ENCODE data around the gene RELL2. TPM values are rescaled to one million over a fixed set of nuclear protein-coding genes. Genes with fewer than 3 reads are reported as not detected.
"Not testable (repeated sequence)": the region's sequence is repeated elsewhere in the genome, so short reads cannot be mapped to it uniquely, and the experiment has no call there.

RELL2 gene
- total and polyA plus RNA-seq, 2 experiments from 2014 or later, result 2.1 to 2.8 TPM

GRCh38 chr5:141605523-141606277 lies 31.1 kb upstream of the RELL2 start:
- H2AFZ ChIP-seq, result 0 out of 2 replicates have a peak overlapping the region, but pooled peaks have one; percentile 27

DNA sequence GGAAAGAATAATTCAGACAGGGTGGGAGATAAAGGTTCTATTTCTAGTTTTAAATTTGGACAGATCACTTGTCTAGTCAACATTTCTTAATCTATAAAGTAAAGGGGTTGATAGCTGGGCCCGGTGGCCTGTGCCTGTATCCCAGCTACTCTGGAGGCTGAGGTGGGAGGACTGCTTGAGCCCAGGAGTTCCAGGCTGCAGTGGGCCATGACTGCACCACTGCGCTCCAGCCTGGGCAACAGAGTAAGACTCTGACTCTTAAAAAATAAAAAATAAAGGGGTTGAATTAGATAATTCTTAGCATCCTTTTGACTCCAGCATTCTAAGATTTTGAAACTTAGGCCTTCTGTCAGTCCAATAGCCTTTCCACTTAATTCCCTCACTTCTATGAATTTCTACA lies 28.8 kb upstream of the RELL2 start:
- no peak for DNase-seq
- Histone ChIP-seq H3F3A (ENCODE audit: insufficient read depth) (peaks cover 24% of the 10 kb centered on the region), H3K9me3 (ENCODE audit: low read depth) (no peaks in the 10 kb centered on the region), H3K4me1 (ENCODE audit: insufficient read depth) (peaks cover 20% of the 10 kb centered on the region), H3K27me3 (replicated peaks; ENCODE audit: insufficient read depth) (no peaks in the 10 kb centered on the region), H2AFZ (no peak overlapping the region), H3K36me3 (ENCODE audit: low read depth) (no peaks in the 10 kb centered on the region), H3K9ac (no peak overlapping the region), H4K20me1 (ENCODE audit: insufficient read depth) (no peaks in the 10 kb centered on the region), H3K4me3 (no peak overlapping the region), H3K9me2 (ENCODE audit: insufficient read depth) (no peaks in the 10 kb centered on the region), H3K27ac (no peak overlapping the region), H3K4me2 (ENCODE audit: unreplicated experiment) (no peak overlapping the region), H3K79me2 (ENCODE audit: insufficient read depth) (peaks cover 96% of the 10 kb centered on the region)
- TF ChIP-seq EZH2phosphoT487 (IDR thresholded peaks at IDR 0.05; ENCODE audit: insufficient read depth, low read depth) (no peak), EZH2 (IDR thresholded peaks at IDR 0.05; ENCODE audit: insufficient read depth, poor library complexity, severe bottlenecking) (no peak)
- in situ Hi-C loops (cut with MboI), result no loop called here
- WGBS, 2 experiments (ENCODE audit: low coverage in 1 of 2, low lambda C conversion rate in 2 of 2, missing lambda C conversion rate in 2 of 2), result 97 to 98% methylated on average over 2 of the region's 2 CpGs

More at GRCh38 chr5:141605523-141606277, 31.1 kb upstream of the RELL2 start:
- DNase-seq, result no peak
- no peaks in the 10 kb centered on the region for H4K20me1 ChIP-seq (ENCODE audit: insufficient read depth)
- no peaks in the 10 kb centered on the region for H3K9me3 ChIP-seq (ENCODE audit: low read depth)
- TF ChIP-seq EZH2phosphoT487 (IDR thresholded peaks at IDR 0.05; ENCODE audit: insufficient read depth, low read depth) (no peak), EZH2 (IDR thresholded peaks at IDR 0.05; ENCODE audit: insufficient read depth, poor library complexity, severe bottlenecking) (no peak)
- no peaks in the 10 kb centered on the region for H3K27me3 ChIP-seq (replicated peaks; ENCODE audit: insufficient read depth)
- H3F3A ChIP-seq (ENCODE audit: insufficient read depth), result peaks cover 29% of the 10 kb centered on the region
- no peaks in the 10 kb centered on the region for H3K9me2 ChIP-seq (ENCODE audit: insufficient read depth)
- H3K79me2 ChIP-seq (ENCODE audit: insufficient read depth), result peaks cover 96% of the 10 kb centered on the region
- H3K36me3 ChIP-seq (ENCODE audit: low read depth), result no peaks in the 10 kb centered on the region
- peak overlapping the region; percentile 97 for H3K4me2 ChIP-seq (ENCODE audit: unreplicated experiment)
- H3K4me3 ChIP-seq, result no peak overlapping the region
- in situ Hi-C loops (cut with MboI), result no loop called here
- WGBS, 2 experiments (ENCODE audit: low coverage in 1 of 2, low lambda C conversion rate in 2 of 2, missing lambda C conversion rate in 2 of 2), result 83 to 87% methylated on average over 6 of the region's 6 CpGs
- peaks cover 20% of the 10 kb centered on the region for H3K4me1 ChIP-seq (ENCODE audit: insufficient read depth)
- peak overlapping the region; percentile 95 for H3K27ac ChIP-seq
- H3K9ac ChIP-seq, result peak overlapping the region; percentile 81; the same call in 1 of the 2 replicates

DNA sequence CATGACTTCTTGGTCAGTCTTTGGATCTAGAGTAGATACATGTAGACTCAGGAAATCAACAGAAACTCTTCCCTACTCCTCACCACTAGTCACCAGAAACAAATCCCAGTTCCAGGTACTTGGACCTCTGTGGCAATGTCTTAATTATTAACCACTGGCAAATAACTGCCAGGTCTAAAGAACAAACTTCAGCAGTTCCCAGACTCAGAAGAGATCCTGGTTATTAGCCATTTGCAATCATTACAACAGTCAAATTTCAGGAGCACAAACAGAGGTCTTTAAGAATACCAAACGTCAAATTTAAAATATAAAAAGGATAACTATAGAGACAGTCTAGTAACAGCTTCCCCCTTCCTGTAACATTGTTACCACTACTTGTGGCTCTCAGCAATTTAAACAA lies 28.2 kb upstream of the RELL2 start:
- Histone ChIP-seq H3K4me2 (ENCODE audit: unreplicated experiment) (no peak overlapping the region), H3K4me1 (ENCODE audit: insufficient read depth) (peaks cover 16% of the 10 kb centered on the region), H3F3A (ENCODE audit: insufficient read depth) (peaks cover 19% of the 10 kb centered on the region), H3K27ac (no peak overlapping the region), H4K20me1 (ENCODE audit: insufficient read depth) (no peaks in the 10 kb centered on the region), H3K36me3 (ENCODE audit: low read depth) (no peaks in the 10 kb centered on the region), H2AFZ (no peak overlapping the region), H3K27me3 (replicated peaks; ENCODE audit: insufficient read depth) (no peaks in the 10 kb centered on the region), H3K79me2 (ENCODE audit: insufficient read depth) (peaks cover 96% of the 10 kb centered on the region), H3K9ac (no peak overlapping the region), H3K9me3 (ENCODE audit: low read depth) (no peaks in the 10 kb centered on the region), H3K4me3 (no peak overlapping the region), H3K9me2 (ENCODE audit: insufficient read depth) (no peaks in the 10 kb centered on the region)
- no peak for TF ChIP-seq EZH2 (IDR thresholded peaks at IDR 0.05; ENCODE audit: insufficient read depth, poor library complexity, severe bottlenecking)
- no peak for TF ChIP-seq EZH2phosphoT487 (IDR thresholded peaks at IDR 0.05; ENCODE audit: insufficient read depth, low read depth)
- no peak for DNase-seq
- 95 to 100% methylated on average over 1 of the region's 1 CpG for WGBS, 2 experiments (ENCODE audit: low coverage in 1 of 2, low lambda C conversion rate in 2 of 2, missing lambda C conversion rate in 2 of 2)
- in situ Hi-C loops (cut with MboI), result no loop called here

GRCh38 chr5:141609044-141609443 lies 27.8 kb upstream of the RELL2 start:
- TF ChIP-seq EZH2phosphoT487 (IDR thresholded peaks at IDR 0.05; ENCODE audit: insufficient read depth, low read depth) (no peak), EZH2 (IDR thresholded peaks at IDR 0.05; ENCODE audit: insufficient read depth, poor library complexity, severe bottlenecking) (no peak)
- in situ Hi-C loops (cut with MboI), result no loop called here
- no peak for DNase-seq
- Histone ChIP-seq H3K27ac (no peak overlapping the region), H3F3A (ENCODE audit: insufficient read depth) (peaks cover 14% of the 10 kb centered on the region), H2AFZ (no peak overlapping the region), H3K36me3 (ENCODE audit: low read depth) (no peaks in the 10 kb centered on the region), H3K4me2 (ENCODE audit: unreplicated experiment) (no peak overlapping the region), H3K9me3 (ENCODE audit: low read depth) (no peaks in the 10 kb centered on the region), H4K20me1 (ENCODE audit: insufficient read depth) (no peaks in the 10 kb centered on the region), H3K9ac (no peak overlapping the region), H3K4me1 (ENCODE audit: insufficient read depth) (peaks cover 11% of the 10 kb centered on the region), H3K9me2 (ENCODE audit: insufficient read depth) (no peaks in the 10 kb centered on the region), H3K79me2 (ENCODE audit: insufficient read depth) (peaks cover 96% of the 10 kb centered on the region), H3K4me3 (no peak overlapping the region), H3K27me3 (replicated peaks; ENCODE audit: insufficient read depth) (no peaks in the 10 kb centered on the region)
- 99 to 100% methylated on average over 3 of the region's 3 CpGs for WGBS, 2 experiments (ENCODE audit: low coverage in 1 of 2, low lambda C conversion rate in 2 of 2, missing lambda C conversion rate in 2 of 2)

- H3K27ac ChIP-seq; H4K20me1 ChIP-seq (ENCODE audit: insufficient read depth); in situ Hi-C loops (cut with MboI); DNase-seq; H3K4me2 ChIP-seq (ENCODE audit: unreplicated experiment); H3K9ac ChIP-seq; H3K9me3 ChIP-seq (ENCODE audit: low read depth); H3F3A ChIP-seq (ENCODE audit: insufficient read depth); H3K36me3 ChIP-seq (ENCODE audit: low read depth); H3K4me3 ChIP-seq; H3K27me3 ChIP-seq (replicated peaks; ENCODE audit: insufficient read depth); H3K4me1 ChIP-seq (ENCODE audit: insufficient read depth); H3K9me2 ChIP-seq (ENCODE audit: insufficient read depth); H2AFZ ChIP-seq: not testable (repeated sequence)
- H3K79me2 ChIP-seq (ENCODE audit: insufficient read depth), result peaks cover 100% of the 10 kb centered on the region
- WGBS, 2 experiments (ENCODE audit: low coverage in 1 of 2, low lambda C conversion rate in 2 of 2, missing lambda C conversion rate in 2 of 2), result 95 to 98% methylated on average over 7 of the region's 7 CpGs
Measured at GRCh38 chr5:141609921-141610320, 26.9 kb upstream of the RELL2 start.

Measured in GM23248 (cell line).